K562 (cell line): ENCODE data around the gene SDSL. TPM values are rescaled to one million over a fixed set of nuclear protein-coding genes. Genes with fewer than 3 reads are reported as not detected.

Experiments
- ATF1 ChIP-seq, 2 experiments: fragments of 450-650 bp in 1 of 2; IDR thresholded peaks; 2 replicates each; pipeline ENCODE4 v1.6.1; 2016; ENCODE audit warnings: missing compliant biosample characterization in 1 of 2, missing genetic modification characterization in 1 of 2
- CBFA2T3 ChIP-seq: fragments of 450-650 bp; IDR thresholded peaks from 2 replicates; pipeline ENCODE4 v1.6.1; 2017
- CHD7 ChIP-seq: fragments of 200-600 bp; sonication (generic); IDR thresholded peaks from one replicate; pipeline ENCODE4 v1.6.1; 2012; ENCODE audit warnings: mild to moderate bottlenecking, low read depth, low read length, inconsistent platforms
- ELK3 ChIP-seq: fragments of 450-650 bp; formaldehyde crosslinking; IDR thresholded peaks from 2 replicates; pipeline ENCODE4 v1.4.0; 2020; ENCODE audit warnings: mild to moderate bottlenecking
- ESRRA ChIP-seq: fragments of 450-650 bp; IDR thresholded peaks from 2 replicates; pipeline ENCODE4 v1.6.1; 2014; ENCODE audit warnings: low read depth, mild to moderate bottlenecking, moderate library complexity, borderline replicate concordance
- FOXA3 ChIP-seq, 2 experiments: fragments of 450-650 bp in 1 of 2; sonication (generic) in 1 of 2; formaldehyde crosslinking; IDR thresholded peaks in 1 of 2; conservative IDR thresholded peaks in 1 of 2; 2 replicates each; pipeline versions ENCODE4 v1.4.0 to v1.8.0; 2020 to 2022; ENCODE audit warnings: mild to moderate bottlenecking in 2 of 2, missing genetic modification reagents in 1 of 2
- NELFE ChIP-seq: IDR thresholded peaks from 2 replicates; pipeline ENCODE4 v1.6.1; 2011; ENCODE audit warnings: mild to moderate bottlenecking; ENCODE audit not compliant: insufficient read depth, insufficient read length
- PURB ChIP-seq: sonication (generic); formaldehyde crosslinking; IDR thresholded peaks from 2 replicates; pipeline ENCODE4 v1.9.0; 2021; ENCODE audit warnings: low read depth, mild to moderate bottlenecking, missing genetic modification reagents
- RBM25 ChIP-seq: fragments of 200-400 bp; formaldehyde crosslinking; IDR thresholded peaks from 2 replicates; pipeline ENCODE4 v1.6.1; 2018; ENCODE audit warnings: low read length, low read depth, moderate library complexity; ENCODE audit not compliant: severe bottlenecking
- SIRT6 ChIP-seq: IDR thresholded peaks from one replicate; pipeline ENCODE4 v1.6.1; 2012; ENCODE audit warnings: low read depth, mild to moderate bottlenecking, control low read depth, inconsistent platforms, low read length, moderate library complexity
- SMARCB1 ChIP-seq: IDR thresholded peaks from 2 replicates; pipeline ENCODE4 v1.6.1; 2011; ENCODE audit warnings: improper control_type of control experiment, low read depth; ENCODE audit not compliant: insufficient read length
- TCF3 ChIP-seq: sonication (generic); formaldehyde crosslinking; IDR thresholded peaks from 2 replicates; pipeline ENCODE4 v1.4.0; 2020; ENCODE audit warnings: mild to moderate bottlenecking, missing genetic modification reagents
- ZBTB7A ChIP-seq: IDR thresholded peaks from 2 replicates; pipeline ENCODE4 v1.6.1; 2011; ENCODE audit warnings: low read depth, mild to moderate bottlenecking, low read length, moderate library complexity, borderline replicate concordance; ENCODE audit not compliant: control insufficient read depth
- ZNF184 ChIP-seq: sonication (generic); formaldehyde crosslinking; IDR thresholded peaks from 2 replicates; pipeline ENCODE4 v1.5.0; 2020; ENCODE audit warnings: missing genetic modification reagents
- ZNF232 ChIP-seq: sonication (generic); formaldehyde crosslinking; IDR thresholded peaks from 2 replicates; pipeline ENCODE4 v1.8.0; 2022; ENCODE audit warnings: mild to moderate bottlenecking, missing genetic modification reagents
- ZSCAN29 ChIP-seq: fragments of 450-650 bp; IDR thresholded peaks from 2 replicates; pipeline ENCODE4 v1.6.1; 2017
- polyA plus RNA-seq, 8 experiments: library from polyadenylated mRNA; depleted of rRNA in 4 of 8; stranded (reverse) in 5 of 8; unstranded in 3 of 8; fragments of >200 nt; fragmentation: Nextera tagmentation in 2 of 8; fragmentation: Illumina TruSeq in 1 of 8; extraction: Ambion mirVana in 2 of 8; extraction: Trizol in 1 of 8; gene quantifications; 2 replicates each; pipeline versions ENCODE4 v1.2.1 to v1.2.3, GENCODE V29; 2011 to 2014; ENCODE audit warnings: inconsistent platforms in 1 of 8, missing spikeins in 1 of 8
- total RNA-seq, 7 experiments: library from RNA; depleted of rRNA in 6 of 7; stranded (reverse); fragments of >200 nt in 6 of 7; fragmentation: Illumina TruSeq in 2 of 7; extraction: Trizol in 2 of 7; gene quantifications; 2 replicates each; pipeline versions ENCODE4 v1.2.1 to v1.2.3, GENCODE V29; 2011 to 2021; ENCODE audit warnings: low replicate concordance in 1 of 7

Gene SDSL
- total and polyA plus RNA-seq, 9 of the 15 experiments (the other 6 are each of a cell fraction or from before 2014, with no cell fraction given): 0.31 to 11.0 (median 7.4) TPM

- no peak for TF ChIP-seq CHD7
- no peak for TF ChIP-seq ZNF232 (CRISPR knock-in tag)
- no peak for TF ChIP-seq RBM25
- TF ChIP-seq ESRRA: no peak
- TF ChIP-seq SIRT6: no peak
- no peak for TF ChIP-seq ZNF184 (CRISPR knock-in tag)
- TF ChIP-seq TCF3 (CRISPR knock-in tag): peak; percentile 35; the same call in 1 of the 2 replicates
- no peak for TF ChIP-seq PURB
- no peak for TF ChIP-seq ZSCAN29
- TF ChIP-seq SMARCB1: no peak
- no peak for TF ChIP-seq CBFA2T3
- TF ChIP-seq ELK3 (CRISPR knock-in tag): no peak
- TF ChIP-seq ATF1 (CRISPR knock-in tag; IDR thresholded peaks at IDR 0.05): no peak
- peak; percentile 38; the same call in 1 of the 2 replicates for TF ChIP-seq ATF1 (tag; IDR thresholded peaks at IDR 0.05)
- no peak for TF ChIP-seq ZBTB7A
- no peak for TF ChIP-seq NELFE
- TF ChIP-seq FOXA3 (CRISPR knock-in tag; conservative IDR thresholded peaks at IDR 0.05 in 1 of 2, IDR thresholded peaks at IDR 0.05 in 1 of 2): no peak
These were observed 45.6 kb downstream of the SDSL start (continued) for GRCh38 chr12:113467502-113468364.
